ENCODE measurements around the gene KAT14.
"Not testable (repeated sequence)": the region's sequence is repeated elsewhere in the genome, so short reads cannot be mapped to it uniquely, and the experiment has no call there.

KAT14 gene

GRCh38 chr20:18226741-18227140 is 89.1 kb downstream of the KAT14 start:
- DNase-seq = not testable (repeated sequence)

GRCh38 chr20:18233408-18233943 is 95.8 kb downstream of the KAT14 start:
- DNase-seq = no peak

Measured in stimulated activated CD4-positive, alpha-beta T cell treated with anti-CD3 and anti-CD28 coated beads, Interleukin-12 subunit alpha, Interleukin-12 subunit beta, amount 100 ng/mL, for 4 hours (primary cell).